C4-2B (cell line): ENCODE results near the gene LRMDA.

Experiments
- CTCF ChIP-seq: fragments of 450-650 bp; conservative IDR thresholded peaks from 2 replicates; pipeline ENCODE4 v1.5.1; 2017; ENCODE audit warnings: mild to moderate bottlenecking
- ZFX ChIP-seq: fragments of 450-650 bp; IDR thresholded peaks from 2 replicates; pipeline ENCODE4 v1.6.1; 2017

- TF ChIP-seq CTCF, result no peak
- no peak for TF ChIP-seq ZFX
Observed at GRCh38 chr10:76023007-76023406, 591.6 kb downstream of the LRMDA start.
